GM12878 (cell line): ENCODE results near the gene SOST. TPM values are rescaled to one million over a fixed set of nuclear protein-coding genes. Genes with fewer than 3 reads are reported as not detected.

Experiments
- ATAC-seq: fragments of 200-7000 bp; cut with Tn5 transposase; 3 replicates; pipeline ENCODE4 v1.9.1; 2020; ENCODE audit warnings: mild to moderate bottlenecking, moderate library complexity
- BruUV-seq: library from RNA; stranded (reverse); fragments of 400-500 nt; replicated peaks from 2 replicates; lab custom pipeline; 2021; lab: Mats Ljungman, UMichigan
- CTCF ChIA-PET: fragments of 300-600 bp; sonication (Branson Sonifier 250); formaldehyde crosslinking; extraction: SDS; loops from one replicate; lab custom pipeline; 2021; ENCODE audit warnings: inconsistent platforms; lab: Yijun Ruan, JAX
- POLR2A ChIA-PET: fragments of 350-600 bp; formaldehyde crosslinking; extraction: SDS; loops from one replicate; lab custom pipeline; 2021; ENCODE audit warnings: inconsistent platforms; lab: Charles Lee
- RAD21 ChIA-PET: fragments of 300-600 bp; sonication (Branson Sonifier 250); formaldehyde crosslinking; loops from one replicate; lab custom pipeline; 2023; ENCODE audit warnings: antibody characterized with exemption; ENCODE audit not compliant: unreplicated experiment; lab: Charles Lee
- SMC1A ChIA-PET: fragments of 300-600 bp; sonication (Branson Sonifier 250); formaldehyde crosslinking; loops from one replicate; lab custom pipeline; 2023; ENCODE audit not compliant: unreplicated experiment, uncharacterized antibody; lab: Charles Lee
- DNase-seq: peaks from one replicate; pipeline ENCODE4 v3.0.0-alpha.2; 2011; ENCODE audit warnings: low read depth, low spot score
- FAIRE-seq: peaks from 3 replicates; lab custom pipeline; 2011; peaks lifted over from hg19 to GRCh38; lab: Jason Lieb, UNC
- H2AFZ ChIP-seq: 2 replicates; pipeline ENCODE4 v1.6.0; 2011; ENCODE audit warnings: low read depth, low read length, control low read depth; ENCODE audit not compliant: control insufficient read depth
- H3K27ac ChIP-seq: 2 replicates; pipeline ENCODE4 v1.5.1; 2011; ENCODE audit warnings: control low read depth; ENCODE audit not compliant: control insufficient read depth, insufficient read depth
- H3K27me3 ChIP-seq, 2 experiments: replicated peaks in 1 of 2; 2 replicates each; pipeline versions ENCODE4 v1.6.0 to v1.6.1; 2011; ENCODE audit warnings: low read length in 1 of 2; ENCODE audit not compliant: control insufficient read depth in 2 of 2, insufficient read depth in 2 of 2
- H3K36me3 ChIP-seq, 2 experiments: 2 replicates each; pipeline ENCODE4 v1.5.1; 2011; ENCODE audit warnings: low read length in 1 of 2; ENCODE audit not compliant: control insufficient read depth in 2 of 2, insufficient read depth in 2 of 2
- H3K4me1 ChIP-seq: 2 replicates; pipeline ENCODE4 v1.6.1; 2011; ENCODE audit warnings: mild to moderate bottlenecking, low read length, moderate library complexity, mixed read lengths; ENCODE audit not compliant: control insufficient read depth, insufficient read depth
- H3K4me2 ChIP-seq: 2 replicates; pipeline ENCODE4 v1.6.0; 2011; ENCODE audit warnings: control low read depth; ENCODE audit not compliant: control insufficient read depth, insufficient read depth
- H3K4me3 ChIP-seq: fragments of 200-600 bp; sonication (generic); 2 replicates; pipeline ENCODE4 v1.5.1; 2016
- H3K79me2 ChIP-seq: 2 replicates; pipeline ENCODE4 v1.6.0; 2011; ENCODE audit warnings: low read length; ENCODE audit not compliant: control insufficient read depth, insufficient read depth
- H3K9ac ChIP-seq: 2 replicates; pipeline ENCODE4 v1.8.0; 2011; ENCODE audit warnings: low read length, control low read depth, mixed read lengths; ENCODE audit not compliant: control insufficient read depth, insufficient read depth
- H3K9me3 ChIP-seq: replicated peaks from 3 replicates; pipeline ENCODE4 v1.5.1; 2011; ENCODE audit warnings: mild to moderate bottlenecking, low read length; ENCODE audit not compliant: control insufficient read depth, insufficient read depth
- H4K20me1 ChIP-seq: 2 replicates; pipeline ENCODE4 v1.6.0; 2011; ENCODE audit not compliant: control insufficient read depth, insufficient read depth
- ATF7 ChIP-seq: fragments of 450-650 bp; IDR thresholded peaks from 2 replicates; pipeline ENCODE4 v1.6.1; 2016; ENCODE audit warnings: low read depth, mild to moderate bottlenecking
- FOXK2 ChIP-seq: fragments of 450-650 bp; IDR thresholded peaks from 2 replicates; pipeline ENCODE4 v1.6.1; 2017; ENCODE audit warnings: mild to moderate bottlenecking, moderate library complexity
- JUNB ChIP-seq: IDR thresholded peaks from 2 replicates; pipeline ENCODE4 v1.6.1; 2016; ENCODE audit warnings: antibody characterized with exemption, mild to moderate bottlenecking
- JUND ChIP-seq: IDR thresholded peaks from 2 replicates; pipeline ENCODE4 v1.6.1; 2012; ENCODE audit warnings: low read depth, mild to moderate bottlenecking, low read length, improper control_type of control experiment, moderate library complexity
- NBN ChIP-seq: fragments of 450-650 bp; IDR thresholded peaks from 2 replicates; pipeline ENCODE4 v1.6.1; 2016
- NR2C2 ChIP-seq: IDR thresholded peaks from 2 replicates; pipeline ENCODE4 v1.6.1; 2011; ENCODE audit warnings: borderline replicate concordance, low read depth; ENCODE audit not compliant: control insufficient read depth, insufficient read length
- NR2F1 ChIP-seq: fragments of 450-650 bp; conservative IDR thresholded peaks from 2 replicates; pipeline ENCODE4 v1.6.1; 2017; ENCODE audit warnings: mild to moderate bottlenecking
- POU2F2 ChIP-seq: IDR thresholded peaks from 3 replicates; pipeline ENCODE4 v1.6.1; 2011; ENCODE audit warnings: low read depth, mild to moderate bottlenecking, low read length, borderline replicate concordance
- RELA ChIP-seq: fragments of 450-650 bp; IDR thresholded peaks from 2 replicates; pipeline ENCODE4 v1.8.0; 2014; ENCODE audit warnings: borderline replicate concordance; ENCODE audit not compliant: partially characterized antibody
- RFX5 ChIP-seq: IDR thresholded peaks from 2 replicates; pipeline ENCODE4 v1.6.1; 2011; ENCODE audit warnings: low read depth, low read length, improper control_type of control experiment
- RUNX3 ChIP-seq: IDR thresholded peaks from 2 replicates; pipeline ENCODE4 v1.6.1; 2012; ENCODE audit warnings: low read length, inconsistent platforms
- SMC3 ChIP-seq: IDR thresholded peaks from 2 replicates; pipeline ENCODE4 v1.6.1; 2011; ENCODE audit warnings: low read length, improper control_type of control experiment, borderline replicate concordance
- SP1 ChIP-seq: IDR thresholded peaks from one replicate; pipeline ENCODE4 v1.6.1; 2011; ENCODE audit warnings: low read depth, low read length
- STAT3 ChIP-seq: IDR thresholded peaks from 2 replicates; pipeline ENCODE4 v1.6.1; 2011; ENCODE audit warnings: low read depth, low read length, improper control_type of control experiment
- ZNF217 ChIP-seq: fragments of 450-650 bp; IDR thresholded peaks from 2 replicates; pipeline ENCODE4 v1.6.1; 2017; ENCODE audit warnings: antibody characterized with exemption, mild to moderate bottlenecking
- WGBS: methylation state at CpG from one replicate; pipeline ENCODE4 v1.1.6; 2016; ENCODE audit warnings: low lambda C conversion rate; ENCODE audit not compliant: insufficient replicate concordance, insufficient coverage; ENCODE audit errors: missing lambda C conversion rate; 5-methylcytosine and 5-hydroxymethylcytosine counted together
- in situ Hi-C: fragments of 300-500 bp; cut with MboI; formaldehyde crosslinking; loops from 9 replicates; pipeline ENCODE4 v1.14.3; 2018; ENCODE audit warnings: mixed read lengths
- intact Hi-C: fragments of 100-400 bp; cut with micrococcal nuclease; formaldehyde crosslinking; loops from one replicate; pipeline ENCODE4 v1.14.2; 2022; ENCODE audit not compliant: unreplicated experiment
- polyA plus RNA-seq, 11 experiments: library from polyadenylated mRNA; depleted of rRNA in 4 of 11; unstranded in 6 of 11; stranded (reverse) in 5 of 11; fragments of >200 nt; fragmentation: Nextera tagmentation in 4 of 11; fragmentation: Illumina TruSeq in 1 of 11; extraction: Ambion mirVana in 4 of 11; extraction: Trizol in 1 of 11; gene quantifications; 1 replicate in 1 of 11; 2 replicates in 10 of 11; pipeline versions ENCODE4 v1.2.1 to v1.2.3, GENCODE V29; 2011 to 2016; ENCODE audit warnings: inconsistent platforms in 2 of 11, missing spikeins in 2 of 11, low read depth in 1 of 11
- total RNA-seq, 4 experiments: library from RNA; depleted of rRNA in 3 of 4; stranded (reverse); fragments of >200 nt in 3 of 4; fragmentation: Illumina TruSeq in 1 of 4; extraction: Trizol in 1 of 4; gene quantifications; 2 replicates each; pipeline versions ENCODE4 v1.2.1 to v1.2.3, GENCODE V29; 2013 to 2021
- TF ChIP-seq, protein P1 (sequence below): fragments of 450-650 bp; IDR thresholded peaks from 2 replicates; pipeline ENCODE4 v1.6.1; 2017; ENCODE audit warnings: mild to moderate bottlenecking, low read depth, inconsistent platforms; ENCODE audit not compliant: poor library complexity, severe bottlenecking

The SOST gene
- total and polyA plus RNA-seq, 10 of the 15 experiments (the other 5 are each of a cell fraction or from before 2014, with no cell fraction given): not detected

GRCh38 chr17:43769426-43769825 lies 10.8 kb upstream of the SOST start:
- ChIA-PET CTCF (interaction anchor here (0.8 kb wide), 1 partner anchor 9 kb away, joined by 4 read pairs; no protein-coding TSS in a partner anchor), RAD21 (no interaction called here), SMC1A (interaction anchor here (0.5 to 3.9 kb wide), 2 partner anchors 76 to 787 kb away, joined by 3 to 40 read pairs; no protein-coding TSS in a partner anchor), POLR2A (interaction anchor here (0.5 kb wide), 1 partner anchor 721 kb away, joined by 3 read pairs; no protein-coding TSS in a partner anchor)
- Histone ChIP-seq H3K79me2 (no peaks in the 10 kb centered on the region), H3K27ac (no peak overlapping the region), H2AFZ (no peak overlapping the region), H3K36me3 (no peaks in the 10 kb centered on the region; a peak in 1 of 4 replicates), H3K9me3 (no peaks in the 10 kb centered on the region), H3K4me1 (peaks cover 7% of the 10 kb centered on the region), H3K4me2 (no peak overlapping the region), H3K9ac (no peak overlapping the region), H3K4me3 (no peak overlapping the region), H3K27me3 (no peaks in the 10 kb centered on the region; a peak in 1 of 4 replicates), H4K20me1 (no peaks in the 10 kb centered on the region)
- intact Hi-C loops: no loop called here
- TF ChIP-seq JUNB (no peak), NBN (no peak), NR2F1 (no peak), ATF7 (no peak), SP1 (no peak), STAT3 (no peak), SMC3 (no peak), FOXK2 (no peak), NR2C2 (no peak), ZNF217 (no peak), RFX5 (no peak), JUND (no peak), POU2F2 (no peak), RUNX3 (no peak), RELA (no peak)
- TF ChIP-seq, protein P1, sequence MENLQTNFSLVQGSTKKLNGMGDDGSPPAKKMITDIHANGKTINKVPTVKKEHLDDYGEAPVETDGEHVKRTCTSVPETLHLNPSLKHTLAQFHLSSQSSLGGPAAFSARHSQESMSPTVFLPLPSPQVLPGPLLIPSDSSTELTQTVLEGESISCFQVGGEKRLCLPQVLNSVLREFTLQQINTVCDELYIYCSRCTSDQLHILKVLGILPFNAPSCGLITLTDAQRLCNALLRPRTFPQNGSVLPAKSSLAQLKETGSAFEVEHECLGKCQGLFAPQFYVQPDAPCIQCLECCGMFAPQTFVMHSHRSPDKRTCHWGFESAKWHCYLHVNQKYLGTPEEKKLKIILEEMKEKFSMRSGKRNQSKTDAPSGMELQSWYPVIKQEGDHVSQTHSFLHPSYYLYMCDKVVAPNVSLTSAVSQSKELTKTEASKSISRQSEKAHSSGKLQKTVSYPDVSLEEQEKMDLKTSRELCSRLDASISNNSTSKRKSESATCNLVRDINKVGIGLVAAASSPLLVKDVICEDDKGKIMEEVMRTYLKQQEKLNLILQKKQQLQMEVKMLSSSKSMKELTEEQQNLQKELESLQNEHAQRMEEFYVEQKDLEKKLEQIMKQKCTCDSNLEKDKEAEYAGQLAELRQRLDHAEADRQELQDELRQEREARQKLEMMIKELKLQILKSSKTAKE: no peak
- in situ Hi-C loops: no loop called here
- ATAC-seq (no peak), FAIRE-seq (no peak), DNase-seq (no peak)
- BruUV-seq: no TSS peak
- 82% methylated on average over 16 of the region's 16 CpGs for WGBS
